Lung (tissue), 12 donors: ENCODE measurements around the gene ZC3H18. TPM values are rescaled to one million over a fixed set of nuclear protein-coding genes. Genes with fewer than 3 reads are reported as not detected.

Experiments used
- ATAC-seq: fragments of 200-7000 bp; cut with Tn5 transposase; one replicate; pipeline ENCODE4 v1.9.1; 2020; ENCODE audit warnings: moderate number of reproducible peaks; ENCODE audit not compliant: insufficient read depth, low FRiP score
- DNase-seq, 3 donors: peaks; one replicate each; pipeline ENCODE4 v3.0.0-alpha.2; 2013 to 2017
- H3K27ac ChIP-seq, 2 donors: one replicate each; pipeline ENCODE4 v1.5.1; 2013; ENCODE audit warnings: mild to moderate bottlenecking in 2 of 2, moderate library complexity in 2 of 2, control low read depth in 1 of 2, inconsistent platforms in 1 of 2, low read depth in 1 of 2, low read length in 1 of 2
- H3K27me3 ChIP-seq, 3 donors: one replicate each; pipeline ENCODE4 v1.5.1; 2013; ENCODE audit warnings: low read length in 2 of 3; ENCODE audit not compliant: control insufficient read depth in 3 of 3, insufficient read depth in 3 of 3
- H3K36me3 ChIP-seq, 4 donors: one replicate each; pipeline ENCODE4 v1.5.1; 2013; ENCODE audit warnings: low read length in 4 of 4, mild to moderate bottlenecking in 1 of 4, moderate library complexity in 1 of 4; ENCODE audit not compliant: control insufficient read depth in 4 of 4, insufficient read depth in 4 of 4
- H3K4me1 ChIP-seq, 5 donors: one replicate each; pipeline ENCODE4 v1.5.1; 2013; ENCODE audit warnings: low read length in 5 of 5, mild to moderate bottlenecking in 2 of 5, moderate library complexity in 1 of 5; ENCODE audit not compliant: control insufficient read depth in 5 of 5, insufficient read depth in 5 of 5
- H3K4me3 ChIP-seq: one replicate; pipeline ENCODE4 v1.5.1; 2013; ENCODE audit warnings: mild to moderate bottlenecking, control low read depth, moderate library complexity
- H3K9ac ChIP-seq, 2 donors: one replicate each; pipeline ENCODE4 v1.5.1; 2013; ENCODE audit warnings: low read length in 2 of 2, control low read depth in 1 of 2; ENCODE audit not compliant: insufficient read depth in 1 of 2
- H3K9me3 ChIP-seq, 4 donors: one replicate each; pipeline ENCODE4 v1.5.1; 2013; ENCODE audit warnings: low read length in 3 of 4, mild to moderate bottlenecking in 1 of 4, moderate library complexity in 1 of 4; ENCODE audit not compliant: control insufficient read depth in 4 of 4, insufficient read depth in 3 of 4
- WGBS, 2 donors: extraction: QIAGEN DNeasy Blood & Tissue Kit; methylation state at CpG; one replicate each; pipeline ENCODE4 v1.1.7; 2013; 5-methylcytosine and 5-hydroxymethylcytosine counted together
- polyA plus RNA-seq, 2 donors: library from polyadenylated mRNA; stranded (reverse); fragments of 200-250 nt; gene quantifications; one replicate each; pipeline ENCODE4 v1.2.1, GENCODE V29; 2013
- total RNA-seq, 2 donors: library from RNA; depleted of rRNA in 1 of 2; stranded (reverse); fragments of >200 nt in 1 of 2; gene quantifications; one replicate each; pipeline ENCODE4 v1.2.1, GENCODE V29; 2014 to 2021
- TF ChIP-seq, protein P1 (sequence below): IDR thresholded peaks from 2 replicates; pipeline ENCODE4 v1.5.1; 2012; ENCODE audit warnings: mild to moderate bottlenecking; ENCODE audit errors: control extremely low read depth, extremely low read depth
- donor health status: control.
- donor health status: control.
- donor health status: Bipolar disorder and iron deficiency.
- donor health status: healthy.
- donor health status: DM: yes; HTN: yes; CAD: no.

The ZC3H18 gene
- total and polyA plus RNA-seq, 4 donors, result 21.2 to 44.0 (median 28.6) TPM

DNA sequence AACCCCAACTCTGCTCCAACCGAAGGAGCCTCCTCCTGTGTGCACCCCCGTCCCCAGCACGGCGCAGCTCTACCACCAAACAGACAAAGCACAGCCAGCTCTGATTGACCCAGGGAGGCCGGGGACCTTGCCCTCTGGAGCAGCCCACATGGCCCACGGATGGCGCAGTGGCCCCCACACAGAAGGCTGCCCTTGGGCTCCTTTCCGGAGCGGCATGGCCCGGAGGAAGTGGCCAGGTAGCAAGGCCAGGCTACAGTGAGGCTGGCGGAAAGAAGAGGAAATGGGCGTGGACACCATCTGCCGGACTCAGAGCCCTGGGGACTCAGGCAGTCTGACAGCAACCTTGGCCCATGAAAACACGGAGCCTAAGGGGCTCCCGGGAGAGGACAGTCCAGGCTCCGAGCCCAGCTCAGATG, 19.9 kb upstream of the ZC3H18 start:
- H3K9me3 ChIP-seq, result no peaks in the 10 kb centered on the region
- no peaks in the 10 kb centered on the region for H3K36me3 ChIP-seq
- DNase-seq (no peak), ATAC-seq (no peak)
- no peak overlapping the region for H3K4me3 ChIP-seq
- no peak overlapping the region for H3K9ac ChIP-seq
- 18 to 39% methylated on average over 16 of the region's 16 CpGs for WGBS, 2 donors
- H3K27ac ChIP-seq, result no peak overlapping the region
- H3K27me3 ChIP-seq, result peaks cover 0 to 29% (median 5%) of the 10 kb centered on the region in 3 donors
- peaks cover 0 to 3% (median 0%) of the 10 kb centered on the region in 5 donors for H3K4me1 ChIP-seq
- TF ChIP-seq, protein P1, sequence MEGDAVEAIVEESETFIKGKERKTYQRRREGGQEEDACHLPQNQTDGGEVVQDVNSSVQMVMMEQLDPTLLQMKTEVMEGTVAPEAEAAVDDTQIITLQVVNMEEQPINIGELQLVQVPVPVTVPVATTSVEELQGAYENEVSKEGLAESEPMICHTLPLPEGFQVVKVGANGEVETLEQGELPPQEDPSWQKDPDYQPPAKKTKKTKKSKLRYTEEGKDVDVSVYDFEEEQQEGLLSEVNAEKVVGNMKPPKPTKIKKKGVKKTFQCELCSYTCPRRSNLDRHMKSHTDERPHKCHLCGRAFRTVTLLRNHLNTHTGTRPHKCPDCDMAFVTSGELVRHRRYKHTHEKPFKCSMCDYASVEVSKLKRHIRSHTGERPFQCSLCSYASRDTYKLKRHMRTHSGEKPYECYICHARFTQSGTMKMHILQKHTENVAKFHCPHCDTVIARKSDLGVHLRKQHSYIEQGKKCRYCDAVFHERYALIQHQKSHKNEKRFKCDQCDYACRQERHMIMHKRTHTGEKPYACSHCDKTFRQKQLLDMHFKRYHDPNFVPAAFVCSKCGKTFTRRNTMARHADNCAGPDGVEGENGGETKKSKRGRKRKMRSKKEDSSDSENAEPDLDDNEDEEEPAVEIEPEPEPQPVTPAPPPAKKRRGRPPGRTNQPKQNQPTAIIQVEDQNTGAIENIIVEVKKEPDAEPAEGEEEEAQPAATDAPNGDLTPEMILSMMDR, result no peak

DNA sequence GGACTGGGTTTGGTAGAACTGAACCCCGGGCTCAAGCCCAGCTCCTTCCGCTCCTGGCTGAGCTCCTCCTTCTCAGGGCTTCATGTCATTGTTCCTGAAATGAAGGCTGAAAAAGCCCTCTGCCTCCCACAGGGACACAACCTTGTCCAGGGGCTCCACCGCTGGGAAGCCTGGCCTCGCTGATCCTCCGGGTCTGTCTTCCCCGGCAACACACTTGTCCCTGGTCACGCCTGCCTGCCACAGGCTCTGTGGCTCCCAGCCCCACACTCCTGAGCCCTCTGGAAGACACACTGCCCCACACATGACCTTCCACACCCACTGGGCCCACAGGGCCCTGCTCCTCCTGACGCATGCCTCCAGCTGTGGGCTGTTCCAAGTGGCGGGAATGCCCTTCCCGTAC, 18.0 kb upstream of the ZC3H18 start:
- WGBS, 2 donors, result 85 to 87% methylated on average over 10 of the region's 10 CpGs
- Histone ChIP-seq H3K4me1 (peaks cover 0 to 3% (median 0%) of the 10 kb centered on the region in 5 donors), H3K36me3 (no peaks in the 10 kb centered on the region), H3K9ac (no peak overlapping the region), H3K27ac (no peak overlapping the region), H3K9me3 (peaks cover 0 to 3% (median 0%) of the 10 kb centered on the region in 4 donors), H3K4me3 (no peak overlapping the region), H3K27me3 (peaks cover 0 to 16% (median 5%) of the 10 kb centered on the region in 3 donors)
- ATAC-seq, result no peak
- DNase-seq, result no peak
- TF ChIP-seq, protein P1, result no peak

DNA sequence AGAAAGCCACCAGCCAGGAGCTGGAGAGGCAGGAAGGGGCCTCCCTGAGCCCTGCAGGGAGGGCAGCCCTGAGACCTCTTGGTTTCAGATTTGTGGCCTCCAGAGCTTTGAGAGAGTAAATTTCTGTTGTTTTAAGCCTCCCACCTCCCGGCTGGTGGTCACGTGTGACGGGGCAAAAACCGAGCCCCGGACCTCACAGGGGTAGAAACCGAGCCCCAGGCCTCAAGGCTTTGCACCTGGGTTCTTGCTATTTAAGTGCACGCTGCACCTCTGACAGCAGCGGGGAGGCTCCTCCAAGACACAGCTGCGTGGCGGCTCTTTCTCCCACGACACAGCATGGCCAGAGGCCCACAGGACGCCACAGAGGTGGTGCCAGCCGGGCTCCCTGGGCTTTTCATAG, 17.4 kb upstream of the ZC3H18 start:
- TF ChIP-seq, protein P1, result no peak
- ATAC-seq, result no peak
- H3K27me3 ChIP-seq, result peaks cover 0 to 19% (median 5%) of the 10 kb centered on the region in 3 donors

DNA sequence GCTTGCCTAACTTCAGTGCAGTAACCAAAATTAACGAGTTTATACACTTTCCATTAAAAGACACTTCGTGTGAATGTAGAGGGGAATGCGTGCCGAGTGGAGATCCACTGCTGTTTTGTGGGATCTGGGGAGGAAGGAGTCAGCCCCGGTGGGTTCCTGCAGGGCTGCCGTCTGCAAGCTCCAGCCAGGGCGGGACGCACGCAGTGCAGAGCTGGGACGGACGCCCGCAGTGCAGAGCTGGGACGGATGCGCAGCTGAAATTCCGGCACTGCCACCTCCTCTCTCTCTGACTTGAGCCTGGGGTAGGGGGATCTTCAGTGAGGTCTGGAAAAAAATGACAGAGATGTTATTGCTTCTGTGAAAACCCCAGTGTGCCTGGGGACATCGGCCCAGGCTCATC, 16.5 kb upstream of the ZC3H18 start:
- no peak for ATAC-seq
- H3K9me3 ChIP-seq, result peaks cover 0 to 3% (median 0%) of the 10 kb centered on the region in 4 donors
- H3K4me3 ChIP-seq, result no peak overlapping the region
- DNase-seq, result no peak
- no peak overlapping the region for H3K9ac ChIP-seq
- peaks cover 0 to 14% (median 3%) of the 10 kb centered on the region in 3 donors for H3K27me3 ChIP-seq
- TF ChIP-seq, protein P1, result no peak
- WGBS, 2 donors, result 79 to 83% methylated on average over 16 of the region's 16 CpGs
- H3K27ac ChIP-seq, result no peak overlapping the region
- peaks cover 0 to 3% (median 0%) of the 10 kb centered on the region in 5 donors for H3K4me1 ChIP-seq
- H3K36me3 ChIP-seq, result no peaks in the 10 kb centered on the region

More for the DNA sequence above, 17.4 kb upstream of the ZC3H18 start:
- Histone ChIP-seq H3K27ac (no peak overlapping the region), H3K36me3 (no peaks in the 10 kb centered on the region), H3K4me3 (no peak overlapping the region), H3K9me3 (peaks cover 0 to 3% (median 0%) of the 10 kb centered on the region in 4 donors), H3K9ac (no peak overlapping the region), H3K4me1 (peaks cover 0 to 3% (median 0%) of the 10 kb centered on the region in 5 donors)
- DNase-seq, result no peak
- 49 to 64% methylated on average over 13 of the region's 13 CpGs for WGBS, 2 donors
